NCI-H2107 (cell line): Measurements from ENCODE around the gene SLC35E2B.
"Not testable (repeated sequence)": the region's sequence is repeated elsewhere in the genome, so short reads cannot be mapped to it uniquely, and the experiment has no call there.

Experiments used
- DNase-seq: peaks from one replicate; lab custom pipeline; 2025; lab: John Stamatoyannopoulos, UW

The SLC35E2B gene

GRCh38 chr1:1638528-1638927 lies 54.1 kb downstream of the SLC35E2B start:
- not testable (repeated sequence) for DNase-seq

- not testable (repeated sequence) for DNase-seq
Measured at GRCh38 chr1:1637479-1637875, 55.1 kb downstream of the SLC35E2B start.

DNA sequence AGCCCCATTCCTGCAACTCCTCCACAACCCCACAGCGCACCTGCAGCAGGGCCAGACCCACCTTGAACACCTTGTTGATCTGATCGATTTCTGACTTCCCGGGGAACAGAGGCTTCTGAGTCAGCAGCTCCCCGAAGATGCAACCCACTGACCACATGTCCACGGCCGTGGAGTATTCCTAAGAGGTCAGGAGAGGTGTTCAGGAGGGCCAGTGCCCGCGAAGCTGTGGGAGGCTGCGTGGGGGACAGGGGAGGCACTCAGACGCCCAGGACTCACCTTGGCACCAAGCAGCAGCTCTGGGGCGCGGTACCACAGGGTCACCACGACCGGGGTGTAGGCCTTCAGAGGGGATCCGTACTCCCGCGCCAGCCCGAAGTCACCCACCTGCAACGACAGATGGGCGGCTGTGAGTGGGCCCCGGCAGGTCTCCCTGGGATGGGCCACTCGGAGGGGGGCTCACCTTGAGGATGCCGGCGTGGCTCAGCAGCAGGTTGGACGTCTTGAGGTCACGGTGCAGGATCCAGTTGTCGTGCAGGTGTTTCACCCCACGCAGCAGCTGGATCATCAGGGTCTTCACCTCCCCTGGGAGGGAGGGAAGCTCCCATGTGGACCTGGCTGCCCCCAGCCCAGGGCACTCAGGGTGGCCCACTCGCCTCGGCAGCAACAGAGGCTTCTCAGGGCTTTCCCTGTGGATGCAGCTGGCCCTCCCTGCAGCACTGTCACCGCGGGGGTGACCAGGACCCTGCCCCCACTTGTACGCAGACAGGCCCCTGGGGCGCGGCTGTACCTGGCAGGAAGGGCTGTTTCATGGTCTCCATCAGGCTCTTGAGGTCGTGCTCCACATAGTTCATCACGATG lies 55.7 kb downstream of the SLC35E2B start:
- not testable (repeated sequence) for DNase-seq

DNA sequence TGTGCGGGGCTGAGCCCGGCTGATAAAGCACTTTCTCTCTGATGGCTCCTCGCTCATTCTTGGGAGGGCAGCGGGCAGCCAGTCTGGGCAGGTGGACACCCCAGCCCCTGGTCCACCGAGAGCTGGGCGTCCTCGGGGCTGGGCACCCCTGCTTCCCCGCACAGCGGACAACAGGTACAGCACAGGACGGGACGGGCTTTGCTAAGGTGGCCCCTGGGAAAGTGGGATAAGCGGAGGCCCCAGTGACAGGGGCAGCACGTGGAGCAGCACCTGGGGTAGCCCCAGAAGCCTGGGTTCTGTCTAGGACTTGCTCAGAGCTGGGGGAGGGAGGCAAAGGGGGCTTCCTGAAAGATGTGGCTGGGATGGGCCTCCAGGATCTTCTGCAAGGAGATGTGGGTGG lies 58.0 kb downstream of the SLC35E2B start:
- DNase-seq: not testable (repeated sequence)

GRCh38 chr1:1633409-1633808 lies 59.2 kb downstream of the SLC35E2B start:
- not testable (repeated sequence) for DNase-seq

- no peak for DNase-seq
Measured at GRCh38 chr1:1631782-1632420, 60.7 kb downstream of the SLC35E2B start, which contains the start of gene MMP23B. MMP23B (plus strand) TSS chr1:1632173; CDS start chr1:1632219, 46 bp downstream.

DNA sequence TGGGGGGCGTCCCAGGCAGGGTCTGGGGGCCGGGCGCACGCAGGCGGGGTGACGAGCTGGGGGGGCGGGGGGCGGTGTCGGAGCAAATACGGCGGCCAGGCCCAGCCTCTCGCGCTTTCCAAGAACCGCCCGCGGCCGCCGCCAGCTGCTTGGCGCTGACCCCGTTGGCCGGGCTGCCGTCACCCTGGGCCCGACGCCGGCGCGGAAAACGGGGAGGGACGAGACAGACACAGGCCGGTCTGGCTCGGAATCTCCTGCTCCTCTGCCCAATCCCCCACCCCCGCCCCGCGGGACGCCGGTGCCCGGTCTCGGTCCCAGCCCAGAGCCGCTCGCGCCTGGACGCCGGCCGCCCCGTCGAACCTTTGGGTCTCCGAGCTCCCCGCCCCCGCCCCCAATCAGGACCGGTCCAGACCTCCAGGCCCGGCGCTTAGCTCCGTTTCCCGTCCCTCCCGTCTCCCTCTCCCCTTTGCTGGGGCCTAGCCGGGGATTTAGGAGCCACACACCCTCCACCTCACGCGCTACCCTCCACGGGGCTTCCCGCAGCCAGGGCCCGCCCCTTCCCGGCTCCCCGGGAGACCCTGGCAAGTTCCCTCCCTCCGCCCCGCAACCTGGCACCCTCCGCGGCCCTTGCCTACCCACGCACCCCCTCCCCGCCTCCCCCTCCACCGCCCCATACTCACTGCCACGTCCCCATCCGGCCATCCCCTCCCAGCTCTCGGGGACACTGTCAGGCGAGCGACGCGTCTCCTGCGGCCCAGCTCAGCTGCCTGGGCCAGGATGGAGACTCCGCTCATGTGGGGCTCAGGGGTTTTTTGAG lies 61.4 kb downstream of the SLC35E2B start:
- DNase-seq: no peak

GRCh38 chr1:1630191-1630964 lies 62.2 kb downstream of the SLC35E2B start:
- peak; percentile 28 for DNase-seq

- no peak for DNase-seq
Measured at GRCh38 chr1:1629430-1630190, 63.0 kb downstream of the SLC35E2B start.

GRCh38 chr1:1628754-1629429 lies 63.7 kb downstream of the SLC35E2B start:
- no peak for DNase-seq

GRCh38 chr1:1627829-1628753 lies 64.5 kb downstream of the SLC35E2B start:
- DNase-seq: no peak

GRCh38 chr1:1627261-1627828 lies 65.2 kb downstream of the SLC35E2B start:
- no peak for DNase-seq

DNA sequence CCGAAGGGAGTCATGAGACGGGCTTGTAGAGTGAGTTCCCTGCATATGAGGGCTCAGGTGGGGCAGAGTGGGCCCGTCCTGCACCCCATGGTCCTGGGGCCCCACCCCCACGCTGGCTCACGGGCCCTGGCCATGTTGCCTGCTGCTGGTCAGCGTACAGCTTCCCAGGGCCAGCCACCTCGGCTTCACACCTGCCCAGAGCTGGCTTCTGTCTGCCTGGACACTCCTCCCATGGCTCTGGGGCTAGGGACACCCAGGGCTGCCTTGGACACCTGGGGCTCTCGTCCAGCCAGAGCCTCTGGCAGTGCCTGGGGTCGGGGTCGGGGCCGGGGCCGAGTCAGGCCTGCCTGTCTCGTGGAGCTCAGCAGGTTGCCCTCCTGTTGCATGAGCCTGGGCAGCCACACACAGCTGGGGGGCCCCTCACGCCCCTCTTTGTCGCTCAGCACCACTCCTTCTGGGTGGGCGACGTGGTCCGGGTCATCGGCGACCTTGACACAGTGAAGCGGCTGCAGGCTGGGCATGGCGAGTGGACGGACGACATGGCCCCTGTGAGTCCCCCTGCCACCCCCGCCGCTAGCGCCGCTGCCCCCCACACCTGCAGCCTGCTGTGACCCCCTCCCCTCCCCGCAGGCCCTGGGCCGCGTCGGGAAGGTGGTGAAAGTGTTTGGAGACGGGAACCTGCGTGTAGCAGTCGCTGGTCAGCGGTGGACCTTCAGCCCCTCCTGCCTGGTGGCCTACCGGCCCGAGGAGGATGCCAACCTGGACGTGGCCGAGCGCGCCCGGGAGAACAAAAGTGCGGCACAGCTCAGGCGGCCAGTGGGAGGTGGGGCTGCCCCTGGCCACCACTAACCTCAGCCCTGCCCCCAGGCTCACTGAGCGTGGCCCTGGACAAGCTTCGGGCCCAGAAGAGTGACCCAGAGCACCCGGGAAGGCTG lies 66.1 kb downstream of the SLC35E2B start:
- no peak for DNase-seq

DNA sequence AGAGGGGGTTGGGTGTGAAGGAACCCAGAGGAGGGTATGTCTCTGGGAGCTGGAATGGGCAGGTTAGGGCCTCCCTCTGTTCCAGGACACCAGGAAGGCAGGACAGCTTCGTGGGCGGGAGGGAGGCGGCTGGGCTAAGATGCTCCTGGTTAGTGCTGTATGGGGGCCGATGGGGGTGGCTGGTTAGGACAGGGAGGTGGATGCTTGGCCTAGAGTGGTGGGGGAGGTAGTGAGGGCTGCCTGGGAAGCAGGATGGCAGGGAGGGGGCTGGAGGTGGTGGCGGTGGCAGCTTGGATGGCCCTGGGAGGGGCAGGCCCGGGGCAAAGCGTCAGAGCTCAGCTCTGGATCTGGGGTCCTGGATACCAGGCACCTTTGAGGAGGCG lies 66.8 kb downstream of the SLC35E2B start:
- no peak for DNase-seq

DNA sequence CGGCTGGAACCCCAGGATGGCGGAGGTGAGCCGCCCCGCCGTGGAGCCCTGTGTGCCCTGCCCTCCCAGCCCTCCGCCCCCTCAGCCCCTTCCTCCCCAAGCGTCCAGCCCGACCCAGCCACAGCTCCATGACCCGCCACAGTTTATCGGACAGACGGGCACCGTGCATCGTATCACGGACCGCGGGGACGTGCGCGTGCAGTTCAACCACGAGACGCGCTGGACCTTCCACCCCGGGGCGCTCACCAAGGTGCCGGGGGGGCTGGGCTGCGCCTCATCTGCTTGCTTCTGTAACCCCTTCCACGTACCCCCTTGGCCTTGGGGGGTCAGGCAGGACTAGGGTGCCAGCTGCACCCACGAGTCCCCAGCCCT lies 67.2 kb downstream of the SLC35E2B start:
- no peak for DNase-seq

DNA sequence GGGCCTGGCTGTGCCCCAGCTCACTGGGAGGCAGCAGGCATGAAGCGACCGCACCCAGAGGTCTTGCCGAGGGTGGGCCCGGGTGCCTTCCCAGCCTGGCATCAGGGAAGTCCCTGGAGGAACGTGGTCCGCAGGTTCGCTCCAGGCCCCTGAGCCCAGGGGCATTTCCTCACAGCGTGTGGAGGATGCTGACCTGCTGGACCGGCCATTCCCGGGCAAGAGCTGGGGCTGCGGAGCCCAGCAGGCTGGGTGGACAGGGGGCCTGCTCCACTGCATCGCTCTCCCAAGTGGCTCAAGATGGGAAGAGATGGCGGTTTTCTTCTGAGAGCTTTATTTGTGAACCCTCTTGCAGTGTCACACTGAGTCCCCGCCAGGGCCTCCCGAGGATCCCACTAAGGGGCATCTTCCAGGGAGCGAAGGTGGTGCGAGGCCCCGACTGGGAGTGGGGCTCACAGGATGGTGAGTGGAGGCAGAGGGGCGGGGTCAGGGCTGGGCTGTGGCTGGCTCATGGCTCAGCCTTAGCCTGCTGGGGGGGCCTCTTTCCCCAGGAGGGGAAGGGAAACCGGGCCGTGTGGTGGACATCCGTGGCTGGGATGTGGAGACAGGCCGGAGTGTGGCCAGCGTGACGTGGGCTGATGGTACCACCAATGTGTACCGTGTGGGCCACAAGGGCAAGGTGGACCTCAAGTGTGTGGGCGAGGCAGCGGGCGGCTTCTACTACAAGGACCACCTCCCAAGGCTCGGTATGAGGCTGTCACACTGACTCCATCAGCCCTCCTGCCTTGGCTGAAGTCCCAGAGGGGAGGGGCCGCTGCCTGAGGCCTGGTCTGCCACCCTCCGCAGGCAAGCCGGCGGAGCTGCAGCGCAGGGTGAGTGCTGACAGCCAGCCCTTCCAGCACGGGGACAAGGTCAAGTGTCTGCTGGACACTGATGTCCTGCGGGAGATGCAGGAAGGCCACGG lies 67.9 kb downstream of the SLC35E2B start:
- DNase-seq: no peak
